Ovary (tissue), 3 donors: ENCODE data around the gene GABRD.

Experiments used
- POLR2A ChIP-seq: fragments of 450-650 bp; IDR thresholded peaks from one replicate; pipeline ENCODE4 v1.6.1; 2017; ENCODE audit warnings: antibody characterized with exemption, mild to moderate bottlenecking, moderate library complexity
- TF ChIP-seq, protein P1 (sequence below), 3 donors: fragments of 450-650 bp in 2 of 3; fragments of 200-600 bp in 1 of 3; IDR thresholded peaks; one replicate each; pipeline versions ENCODE4 v1.5.1 to v1.8.0; 2016 to 2022; ENCODE audit warnings: antibody characterized with exemption in 3 of 3, mild to moderate bottlenecking in 1 of 3
- donor health status: DM: no; HTN: no; CAD: no.

DNA sequence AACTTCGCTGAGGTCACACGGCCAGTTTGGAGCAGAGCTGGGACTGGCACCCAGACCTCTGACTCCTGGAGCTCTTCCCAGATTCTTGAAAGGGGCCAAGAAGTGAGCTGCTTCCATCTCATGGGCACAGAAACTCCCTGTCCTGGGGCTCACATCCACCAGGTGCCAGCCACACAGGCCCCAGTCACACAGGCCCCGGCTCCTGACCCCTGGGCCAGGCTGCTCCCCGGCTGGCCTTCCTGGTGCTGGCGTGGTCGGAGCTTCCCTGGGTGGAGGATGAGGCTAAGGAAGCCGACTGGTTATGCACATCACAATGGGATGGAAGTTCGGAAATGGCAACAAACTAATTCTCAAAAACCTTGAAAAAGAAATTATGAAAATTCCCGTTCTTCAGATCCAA is 3.0 kb upstream of the GABRD start:
- TF ChIP-seq, protein P1, sequence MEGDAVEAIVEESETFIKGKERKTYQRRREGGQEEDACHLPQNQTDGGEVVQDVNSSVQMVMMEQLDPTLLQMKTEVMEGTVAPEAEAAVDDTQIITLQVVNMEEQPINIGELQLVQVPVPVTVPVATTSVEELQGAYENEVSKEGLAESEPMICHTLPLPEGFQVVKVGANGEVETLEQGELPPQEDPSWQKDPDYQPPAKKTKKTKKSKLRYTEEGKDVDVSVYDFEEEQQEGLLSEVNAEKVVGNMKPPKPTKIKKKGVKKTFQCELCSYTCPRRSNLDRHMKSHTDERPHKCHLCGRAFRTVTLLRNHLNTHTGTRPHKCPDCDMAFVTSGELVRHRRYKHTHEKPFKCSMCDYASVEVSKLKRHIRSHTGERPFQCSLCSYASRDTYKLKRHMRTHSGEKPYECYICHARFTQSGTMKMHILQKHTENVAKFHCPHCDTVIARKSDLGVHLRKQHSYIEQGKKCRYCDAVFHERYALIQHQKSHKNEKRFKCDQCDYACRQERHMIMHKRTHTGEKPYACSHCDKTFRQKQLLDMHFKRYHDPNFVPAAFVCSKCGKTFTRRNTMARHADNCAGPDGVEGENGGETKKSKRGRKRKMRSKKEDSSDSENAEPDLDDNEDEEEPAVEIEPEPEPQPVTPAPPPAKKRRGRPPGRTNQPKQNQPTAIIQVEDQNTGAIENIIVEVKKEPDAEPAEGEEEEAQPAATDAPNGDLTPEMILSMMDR (IDR thresholded peaks at IDR 0.05) = no peak
- TF ChIP-seq POLR2A = no peak
